GM12878 (cell line): ENCODE data around the gene RAB25. TPM values are rescaled to one million over a fixed set of nuclear protein-coding genes. Genes with fewer than 3 reads are reported as not detected.

Experiments used
- ATAC-seq: fragments of 200-7000 bp; cut with Tn5 transposase; 3 replicates; pipeline ENCODE4 v1.9.1; 2020; ENCODE audit warnings: mild to moderate bottlenecking, moderate library complexity
- BruUV-seq: library from RNA; stranded (reverse); fragments of 400-500 nt; replicated peaks from 2 replicates; lab custom pipeline; 2021; lab: Mats Ljungman, UMichigan
- CTCF ChIA-PET: fragments of 300-600 bp; sonication (Branson Sonifier 250); formaldehyde crosslinking; extraction: SDS; loops from one replicate; lab custom pipeline; 2021; ENCODE audit warnings: inconsistent platforms; lab: Yijun Ruan, JAX
- POLR2A ChIA-PET: fragments of 350-600 bp; formaldehyde crosslinking; extraction: SDS; loops from one replicate; lab custom pipeline; 2021; ENCODE audit warnings: inconsistent platforms; lab: Charles Lee
- RAD21 ChIA-PET: fragments of 300-600 bp; sonication (Branson Sonifier 250); formaldehyde crosslinking; loops from one replicate; lab custom pipeline; 2023; ENCODE audit warnings: antibody characterized with exemption; ENCODE audit not compliant: unreplicated experiment; lab: Charles Lee
- SMC1A ChIA-PET: fragments of 300-600 bp; sonication (Branson Sonifier 250); formaldehyde crosslinking; loops from one replicate; lab custom pipeline; 2023; ENCODE audit not compliant: unreplicated experiment, uncharacterized antibody; lab: Charles Lee
- DNase-seq: peaks from one replicate; pipeline ENCODE4 v3.0.0-alpha.2; 2011; ENCODE audit warnings: low read depth, low spot score
- FAIRE-seq: peaks from 3 replicates; lab custom pipeline; 2011; peaks lifted over from hg19 to GRCh38; lab: Jason Lieb, UNC
- H2AFZ ChIP-seq: 2 replicates; pipeline ENCODE4 v1.6.0; 2011; ENCODE audit warnings: low read depth, low read length, control low read depth; ENCODE audit not compliant: control insufficient read depth
- H3K27ac ChIP-seq: 2 replicates; pipeline ENCODE4 v1.5.1; 2011; ENCODE audit warnings: control low read depth; ENCODE audit not compliant: control insufficient read depth, insufficient read depth
- H3K27me3 ChIP-seq, 2 experiments: replicated peaks in 1 of 2; 2 replicates each; pipeline versions ENCODE4 v1.6.0 to v1.6.1; 2011; ENCODE audit warnings: low read length in 1 of 2; ENCODE audit not compliant: control insufficient read depth in 2 of 2, insufficient read depth in 2 of 2
- H3K36me3 ChIP-seq, 2 experiments: 2 replicates each; pipeline ENCODE4 v1.5.1; 2011; ENCODE audit warnings: low read length in 1 of 2; ENCODE audit not compliant: control insufficient read depth in 2 of 2, insufficient read depth in 2 of 2
- H3K4me1 ChIP-seq: 2 replicates; pipeline ENCODE4 v1.6.1; 2011; ENCODE audit warnings: mild to moderate bottlenecking, low read length, moderate library complexity, mixed read lengths; ENCODE audit not compliant: control insufficient read depth, insufficient read depth
- H3K4me2 ChIP-seq: 2 replicates; pipeline ENCODE4 v1.6.0; 2011; ENCODE audit warnings: control low read depth; ENCODE audit not compliant: control insufficient read depth, insufficient read depth
- H3K4me3 ChIP-seq: fragments of 200-600 bp; sonication (generic); 2 replicates; pipeline ENCODE4 v1.5.1; 2016
- H3K79me2 ChIP-seq: 2 replicates; pipeline ENCODE4 v1.6.0; 2011; ENCODE audit warnings: low read length; ENCODE audit not compliant: control insufficient read depth, insufficient read depth
- H3K9ac ChIP-seq: 2 replicates; pipeline ENCODE4 v1.8.0; 2011; ENCODE audit warnings: low read length, control low read depth, mixed read lengths; ENCODE audit not compliant: control insufficient read depth, insufficient read depth
- H3K9me3 ChIP-seq: replicated peaks from 3 replicates; pipeline ENCODE4 v1.5.1; 2011; ENCODE audit warnings: mild to moderate bottlenecking, low read length; ENCODE audit not compliant: control insufficient read depth, insufficient read depth
- H4K20me1 ChIP-seq: 2 replicates; pipeline ENCODE4 v1.6.0; 2011; ENCODE audit not compliant: control insufficient read depth, insufficient read depth
- ATF7 ChIP-seq: fragments of 450-650 bp; IDR thresholded peaks from 2 replicates; pipeline ENCODE4 v1.6.1; 2016; ENCODE audit warnings: low read depth, mild to moderate bottlenecking
- BHLHE40 ChIP-seq, 2 experiments: fragments of 450-650 bp in 1 of 2; IDR thresholded peaks; 2 replicates each; pipeline ENCODE4 v1.6.1; 2011 to 2017; ENCODE audit warnings: low read depth in 2 of 2, borderline replicate concordance in 1 of 2, improper control_type of control experiment in 1 of 2, low read length in 1 of 2, mild to moderate bottlenecking in 1 of 2
- CHD4 ChIP-seq: fragments of 200-600 bp; sonication (generic); IDR thresholded peaks from 2 replicates; pipeline ENCODE4 v1.6.1; 2016; ENCODE audit warnings: mild to moderate bottlenecking
- ETV6 ChIP-seq, 2 experiments: fragments of 450-650 bp in 1 of 2; IDR thresholded peaks in 1 of 2; conservative IDR thresholded peaks in 1 of 2; 2 replicates each; pipeline ENCODE4 v1.6.1; 2014; ENCODE audit warnings: antibody characterized with exemption in 1 of 2, borderline replicate concordance in 1 of 2, low read depth in 1 of 2, mild to moderate bottlenecking in 1 of 2, moderate library complexity in 1 of 2
- JUNB ChIP-seq: IDR thresholded peaks from 2 replicates; pipeline ENCODE4 v1.6.1; 2016; ENCODE audit warnings: antibody characterized with exemption, mild to moderate bottlenecking
- MTA2 ChIP-seq: fragments of 450-650 bp; IDR thresholded peaks from 2 replicates; pipeline ENCODE4 v1.6.1; 2016; ENCODE audit warnings: low read depth, mild to moderate bottlenecking, moderate library complexity
- NBN ChIP-seq: fragments of 450-650 bp; IDR thresholded peaks from 2 replicates; pipeline ENCODE4 v1.6.1; 2016
- WRNIP1 ChIP-seq: IDR thresholded peaks from 2 replicates; pipeline ENCODE4 v1.6.1; 2011; ENCODE audit warnings: low read depth, low read length, improper control_type of control experiment, borderline replicate concordance
- YY1 ChIP-seq: IDR thresholded peaks from 2 replicates; pipeline ENCODE4 v1.6.1; 2011; ENCODE audit warnings: low read depth, mild to moderate bottlenecking, low read length
- ZNF687 ChIP-seq: fragments of 450-650 bp; IDR thresholded peaks from 2 replicates; pipeline ENCODE4 v1.6.1; 2017; ENCODE audit warnings: mild to moderate bottlenecking, moderate library complexity
- WGBS: methylation state at CpG from one replicate; pipeline ENCODE4 v1.1.6; 2016; ENCODE audit warnings: low lambda C conversion rate; ENCODE audit not compliant: insufficient replicate concordance, insufficient coverage; ENCODE audit errors: missing lambda C conversion rate; 5-methylcytosine and 5-hydroxymethylcytosine counted together
- in situ Hi-C: fragments of 300-500 bp; cut with MboI; formaldehyde crosslinking; loops from 9 replicates; pipeline ENCODE4 v1.14.3; 2018; ENCODE audit warnings: mixed read lengths
- intact Hi-C: fragments of 100-400 bp; cut with micrococcal nuclease; formaldehyde crosslinking; loops from one replicate; pipeline ENCODE4 v1.14.2; 2022; ENCODE audit not compliant: unreplicated experiment
- polyA plus RNA-seq, 11 experiments: library from polyadenylated mRNA; depleted of rRNA in 4 of 11; unstranded in 6 of 11; stranded (reverse) in 5 of 11; fragments of >200 nt; fragmentation: Nextera tagmentation in 4 of 11; fragmentation: Illumina TruSeq in 1 of 11; extraction: Ambion mirVana in 4 of 11; extraction: Trizol in 1 of 11; gene quantifications; 1 replicate in 1 of 11; 2 replicates in 10 of 11; pipeline versions ENCODE4 v1.2.1 to v1.2.3, GENCODE V29; 2011 to 2016; ENCODE audit warnings: inconsistent platforms in 2 of 11, missing spikeins in 2 of 11, low read depth in 1 of 11
- total RNA-seq, 4 experiments: library from RNA; depleted of rRNA in 3 of 4; stranded (reverse); fragments of >200 nt in 3 of 4; fragmentation: Illumina TruSeq in 1 of 4; extraction: Trizol in 1 of 4; gene quantifications; 2 replicates each; pipeline versions ENCODE4 v1.2.1 to v1.2.3, GENCODE V29; 2013 to 2021
- TF ChIP-seq, protein P1 (sequence below): fragments of 450-650 bp; IDR thresholded peaks from 2 replicates; pipeline ENCODE4 v1.6.1; 2017; ENCODE audit warnings: borderline replicate concordance
- TF ChIP-seq, protein P2 (sequence below): fragments of 450-650 bp; IDR thresholded peaks from 2 replicates; pipeline ENCODE4 v1.6.1; 2016; ENCODE audit warnings: mild to moderate bottlenecking, moderate library complexity, borderline replicate concordance

Gene RAB25
- total and polyA plus RNA-seq, 10 of the 15 experiments (the other 5 are each of a cell fraction or from before 2014, with no cell fraction given) = 0.16 to 0.36 (median 0.22) TPM; not detected in 7

- DNase-seq (peak; percentile 56), ATAC-seq (peak; percentile 67), FAIRE-seq (peak; percentile 70)
- WGBS = 30% methylated on average over 9 of the region's 9 CpGs
- H2AFZ ChIP-seq = no peak overlapping the region
- intact Hi-C loops (loop anchor here (5.0 to 10.0 kb wide), 2 partner anchors 187 to 220 kb away; partner anchors contain the start of genes SMG5 and TMEM79), in situ Hi-C loops (no loop called here)
- peak overlapping the region; percentile 79 for H3K27ac ChIP-seq
- H3K4me3 ChIP-seq = no peak overlapping the region
- no peaks in the 10 kb centered on the region for H3K36me3 ChIP-seq
- H3K4me1 ChIP-seq = peaks cover 38% of the 10 kb centered on the region
- H3K9ac ChIP-seq = peak overlapping the region; percentile 59
- BruUV-seq = TSS peak; percentile 93
- no peaks in the 10 kb centered on the region for H4K20me1 ChIP-seq
- ChIA-PET SMC1A (interaction anchor here (0.9 to 23.8 kb wide), 17 partner anchors 7 to 185 kb away, joined by 3 to 874 read pairs (median 3); partner anchors contain the start of genes LMNA, MEX3A and SMG5), RAD21 (interaction anchor here (0.7 to 22.4 kb wide), 14 partner anchors 9 to 129 kb away, joined by 3 to 695 read pairs (median 4); partner anchors contain the start of gene LMNA), POLR2A (interaction anchor here (1.0 to 6.8 kb wide), 9 partner anchors 8 to 115 kb away, joined by 3 to 89 read pairs (median 9); partner anchors contain the start of genes LMNA and PMF1), CTCF (interaction anchor here (0.7 to 21.5 kb wide), 21 partner anchors 8 to 273 kb away, joined by 3 to 1294 read pairs (median 5); partner anchors contain the start of genes LMNA and MEX3A)
- peak overlapping the region; percentile 74 for H3K4me2 ChIP-seq
- H3K9me3 ChIP-seq = no peaks in the 10 kb centered on the region
- H3K79me2 ChIP-seq = peaks cover 2% of the 10 kb centered on the region; the same call in 1 of the 2 replicates
- no peaks in the 10 kb centered on the region for H3K27me3 ChIP-seq
- TF ChIP-seq, protein P1, sequence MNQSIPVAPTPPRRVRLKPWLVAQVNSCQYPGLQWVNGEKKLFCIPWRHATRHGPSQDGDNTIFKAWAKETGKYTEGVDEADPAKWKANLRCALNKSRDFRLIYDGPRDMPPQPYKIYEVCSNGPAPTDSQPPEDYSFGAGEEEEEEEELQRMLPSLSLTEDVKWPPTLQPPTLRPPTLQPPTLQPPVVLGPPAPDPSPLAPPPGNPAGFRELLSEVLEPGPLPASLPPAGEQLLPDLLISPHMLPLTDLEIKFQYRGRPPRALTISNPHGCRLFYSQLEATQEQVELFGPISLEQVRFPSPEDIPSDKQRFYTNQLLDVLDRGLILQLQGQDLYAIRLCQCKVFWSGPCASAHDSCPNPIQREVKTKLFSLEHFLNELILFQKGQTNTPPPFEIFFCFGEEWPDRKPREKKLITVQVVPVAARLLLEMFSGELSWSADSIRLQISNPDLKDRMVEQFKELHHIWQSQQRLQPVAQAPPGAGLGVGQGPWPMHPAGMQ = no peak
- TF ChIP-seq ETV6 (conservative IDR thresholded peaks at IDR 0.05 in 1 of 2, IDR thresholded peaks at IDR 0.05 in 1 of 2; ENCODE audit: borderline replicate concordance in 1 of 2, low read depth in 1 of 2) (peak in 1 of 2 experiments; percentile 67; a peak in 1 of 4 replicates), MTA2 (peak; percentile 68), ATF7 (peak; percentile 56; the same call in 1 of the 2 replicates), NBN (peak; percentile 40; the same call in 1 of the 2 replicates), WRNIP1 (no peak), YY1 (no peak; the same call in 1 of the 2 replicates), CHD4 (no peak), JUNB (peak; percentile 90), ZNF687 (peak; percentile 85), BHLHE40 (IDR thresholded peaks at IDR 0.05; ENCODE audit: borderline replicate concordance in 1 of 2, low read depth in 2 of 2, low read length in 1 of 2) (peak; percentile 41 to 55; a peak in 2 of 4 replicates)
- TF ChIP-seq, protein P2, sequence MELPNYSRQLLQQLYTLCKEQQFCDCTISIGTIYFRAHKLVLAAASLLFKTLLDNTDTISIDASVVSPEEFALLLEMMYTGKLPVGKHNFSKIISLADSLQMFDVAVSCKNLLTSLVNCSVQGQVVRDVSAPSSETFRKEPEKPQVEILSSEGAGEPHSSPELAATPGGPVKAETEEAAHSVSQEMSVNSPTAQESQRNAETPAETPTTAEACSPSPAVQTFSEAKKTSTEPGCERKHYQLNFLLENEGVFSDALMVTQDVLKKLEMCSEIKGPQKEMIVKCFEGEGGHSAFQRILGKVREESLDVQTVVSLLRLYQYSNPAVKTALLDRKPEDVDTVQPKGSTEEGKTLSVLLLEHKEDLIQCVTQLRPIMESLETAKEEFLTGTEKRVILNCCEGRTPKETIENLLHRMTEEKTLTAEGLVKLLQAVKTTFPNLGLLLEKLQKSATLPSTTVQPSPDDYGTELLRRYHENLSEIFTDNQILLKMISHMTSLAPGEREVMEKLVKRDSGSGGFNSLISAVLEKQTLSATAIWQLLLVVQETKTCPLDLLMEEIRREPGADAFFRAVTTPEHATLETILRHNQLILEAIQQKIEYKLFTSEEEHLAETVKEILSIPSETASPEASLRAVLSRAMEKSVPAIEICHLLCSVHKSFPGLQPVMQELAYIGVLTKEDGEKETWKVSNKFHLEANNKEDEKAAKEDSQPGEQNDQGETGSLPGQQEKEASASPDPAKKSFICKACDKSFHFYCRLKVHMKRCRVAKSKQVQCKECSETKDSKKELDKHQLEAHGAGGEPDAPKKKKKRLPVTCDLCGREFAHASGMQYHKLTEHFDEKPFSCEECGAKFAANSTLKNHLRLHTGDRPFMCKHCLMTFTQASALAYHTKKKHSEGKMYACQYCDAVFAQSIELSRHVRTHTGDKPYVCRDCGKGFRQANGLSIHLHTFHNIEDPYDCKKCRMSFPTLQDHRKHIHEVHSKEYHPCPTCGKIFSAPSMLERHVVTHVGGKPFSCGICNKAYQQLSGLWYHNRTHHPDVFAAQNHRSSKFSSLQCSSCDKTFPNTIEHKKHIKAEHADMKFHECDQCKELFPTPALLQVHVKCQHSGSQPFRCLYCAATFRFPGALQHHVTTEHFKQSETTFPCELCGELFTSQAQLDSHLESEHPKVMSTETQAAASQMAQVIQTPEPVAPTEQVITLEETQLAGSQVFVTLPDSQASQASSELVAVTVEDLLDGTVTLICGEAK = no peak
Observed at GRCh38 chr1:156097499-156098178, 36.7 kb downstream of the RAB25 start.
